IMR-90 (cell line): ENCODE results near the gene IFNG-AS1. TPM values are rescaled to one million over a fixed set of nuclear protein-coding genes. Genes with fewer than 3 reads are reported as not detected.

Experiments
- ATAC-seq: fragments of 200-7000 bp; cut with Tn5 transposase; 2 replicates; pipeline ENCODE4 v1.9.1; 2020; ENCODE audit warnings: low read depth, mild to moderate bottlenecking, moderate library complexity
- BruUV-seq: library from RNA; stranded (reverse); fragments of 400-500 nt; replicated peaks from 2 replicates; lab custom pipeline; 2021; lab: Mats Ljungman, UMichigan
- CTCF ChIA-PET: fragments of 300-600 bp; formaldehyde crosslinking; extraction: SDS; loops from one replicate; lab custom pipeline; 2021; ENCODE audit warnings: antibody characterized with exemption; lab: Yijun Ruan, JAX
- POLR2A ChIA-PET: fragments of 300-600 bp; sonication (Branson Sonifier 250); formaldehyde crosslinking; loops from one replicate; lab custom pipeline; 2022; ENCODE audit warnings: antibody characterized with exemption; ENCODE audit not compliant: unreplicated experiment; lab: Charles Lee
- DNase-seq: peaks from one replicate; pipeline ENCODE4 v3.0.0; 2013
- H2AFZ ChIP-seq: replicated peaks from 2 replicates; pipeline ENCODE3; 2013; ENCODE audit warnings: low read length, mild to moderate bottlenecking; ENCODE audit not compliant: poor library complexity
- H2AK5ac ChIP-seq: 2 replicates; pipeline ENCODE4 v1.6.1; 2013; ENCODE audit warnings: low read depth, low read length, inconsistent platforms
- H2AK9ac ChIP-seq: replicated peaks from 2 replicates; pipeline ENCODE3; 2013; ENCODE audit warnings: mild to moderate bottlenecking, low read depth, low read length, moderate library complexity; ENCODE audit not compliant: poor library complexity
- H2BK120ac ChIP-seq: 2 replicates; pipeline ENCODE4 v1.6.1; 2013; ENCODE audit warnings: low read depth, low read length, inconsistent platforms
- H2BK15ac ChIP-seq: 3 replicates; pipeline ENCODE4 v1.6.1; 2013; ENCODE audit warnings: low read depth, low read length, inconsistent platforms
- H2BK20ac ChIP-seq: 2 replicates; pipeline ENCODE4 v1.6.1; 2013; ENCODE audit warnings: low read depth, mild to moderate bottlenecking, inconsistent platforms, low read length, moderate library complexity
- H2BK5ac ChIP-seq: 2 replicates; pipeline ENCODE4 v1.6.1; 2013; ENCODE audit warnings: mild to moderate bottlenecking, low read depth, low read length, inconsistent platforms; ENCODE audit not compliant: poor library complexity, severe bottlenecking
- H3K14ac ChIP-seq: replicated peaks from 2 replicates; pipeline ENCODE4 v1.6.1; 2013; ENCODE audit warnings: low read depth, low read length, inconsistent platforms
- H3K18ac ChIP-seq: 2 replicates; pipeline ENCODE4 v1.6.1; 2013; ENCODE audit warnings: low read depth, low read length, control low read depth
- H3K23ac ChIP-seq: 2 replicates; pipeline ENCODE4 v1.6.1; 2013; ENCODE audit warnings: low read depth, low read length, inconsistent platforms
- H3K27ac ChIP-seq: 2 replicates; pipeline ENCODE4 v1.5.1; 2013; ENCODE audit warnings: mild to moderate bottlenecking, control low read depth, low read length; ENCODE audit not compliant: insufficient read depth
- H3K27me3 ChIP-seq: 2 replicates; pipeline ENCODE4 v1.6.1; 2013; ENCODE audit warnings: low read length; ENCODE audit not compliant: control insufficient read depth, insufficient read depth
- H3K36me3 ChIP-seq: 2 replicates; pipeline ENCODE4 v1.6.1; 2013; ENCODE audit warnings: low read length, mixed read lengths; ENCODE audit not compliant: control insufficient read depth, insufficient read depth
- H3K4ac ChIP-seq: 2 replicates; pipeline ENCODE4 v1.6.1; 2013; ENCODE audit warnings: low read depth, low read length, inconsistent platforms
- H3K4me1 ChIP-seq: 2 replicates; pipeline ENCODE4 v1.6.1; 2013; ENCODE audit warnings: low read length, mixed read lengths; ENCODE audit not compliant: control insufficient read depth, insufficient read depth
- H3K4me2 ChIP-seq: 2 replicates; pipeline ENCODE4 v1.6.1; 2013; ENCODE audit warnings: low read depth, mild to moderate bottlenecking, control low read depth, low read length, moderate library complexity
- H3K4me3 ChIP-seq: 2 replicates; pipeline ENCODE4 v1.5.1; 2013; ENCODE audit warnings: low read depth, mild to moderate bottlenecking, control low read depth, low read length, moderate library complexity; ENCODE audit not compliant: insufficient read depth
- H3K56ac ChIP-seq: 2 replicates; pipeline ENCODE4 v1.6.1; 2013; ENCODE audit warnings: low read length, inconsistent platforms; ENCODE audit not compliant: insufficient read depth; ENCODE audit errors: extremely low read depth
- H3K79me1 ChIP-seq, 2 experiments: 2 replicates each; pipeline ENCODE4 v1.6.1; 2013; ENCODE audit warnings: low read length in 2 of 2, inconsistent platforms in 1 of 2, low read depth in 1 of 2
- H3K9ac ChIP-seq: 2 replicates; pipeline ENCODE4 v1.6.1; 2013; ENCODE audit warnings: low read depth, low read length, control low read depth
- H3K9me1 ChIP-seq: 2 replicates; pipeline ENCODE4 v1.6.1; 2013; ENCODE audit warnings: low read length, inconsistent platforms; ENCODE audit not compliant: insufficient read depth
- H3K9me3 ChIP-seq: 2 replicates; pipeline ENCODE4 v1.6.1; 2013; ENCODE audit warnings: low read length; ENCODE audit not compliant: control insufficient read depth, insufficient read depth
- H4K20me1 ChIP-seq: 2 replicates; pipeline ENCODE4 v1.6.1; 2013; ENCODE audit warnings: low read length, inconsistent platforms; ENCODE audit not compliant: insufficient read depth
- H4K5ac ChIP-seq: 2 replicates; pipeline ENCODE4 v1.6.1; 2013; ENCODE audit warnings: mild to moderate bottlenecking, low read depth, low read length, control low read depth
- H4K8ac ChIP-seq, 2 experiments: 2 replicates each; pipeline ENCODE4 v1.6.1; 2013; ENCODE audit warnings: low read depth in 2 of 2, low read length in 2 of 2, control low read depth in 1 of 2, inconsistent platforms in 1 of 2
- H4K91ac ChIP-seq: 2 replicates; pipeline ENCODE4 v1.6.1; 2013; ENCODE audit warnings: low read depth, low read length, inconsistent platforms; ENCODE audit not compliant: insufficient read depth
- CEBPB ChIP-seq: IDR thresholded peaks from 2 replicates; pipeline ENCODE4 v1.6.1; 2012; ENCODE audit warnings: low read depth, low read length, improper control_type of control experiment
- CHD1 ChIP-seq: IDR thresholded peaks from 2 replicates; pipeline ENCODE4 v1.6.1; 2012; ENCODE audit warnings: low read depth, low read length, improper control_type of control experiment
- FOS ChIP-seq: fragments of 150-350 bp; IDR thresholded peaks from 2 replicates; pipeline ENCODE4 v1.6.1; 2016; ENCODE audit warnings: low read depth, low read length
- MXI1 ChIP-seq: IDR thresholded peaks from 2 replicates; pipeline ENCODE4 v1.6.1; 2012; ENCODE audit warnings: low read depth, mild to moderate bottlenecking, low read length, moderate library complexity, borderline replicate concordance
- POLR2A ChIP-seq: IDR thresholded peaks from 2 replicates; pipeline ENCODE4 v1.6.1; 2012; ENCODE audit warnings: mild to moderate bottlenecking, low read depth, low read length
- SMC3 ChIP-seq: fragments of 150-350 bp; IDR thresholded peaks from 2 replicates; pipeline ENCODE4 v1.6.1; 2016; ENCODE audit warnings: low read depth, mild to moderate bottlenecking, antibody characterized with exemption, low read length, moderate library complexity
- WGBS, 2 experiments: methylation state at CpG; one replicate each; pipeline versions ENCODE4 v1.1.5 to v1.1.7; 2013; ENCODE audit warnings: missing lambda C conversion rate in 2 of 2; ENCODE audit not compliant: insufficient read length in 1 of 2; ENCODE audit errors: extremely low coverage in 2 of 2; 5-methylcytosine and 5-hydroxymethylcytosine counted together
- dilution Hi-C: fragments of 300-500 bp; cut with HindIII; formaldehyde crosslinking; loops from one replicate; pipeline ENCODE4 v1.14.3; 2018; ENCODE audit warnings: low sequenced_read_pairs; ENCODE audit not compliant: unreplicated experiment
- in situ Hi-C: fragments of 300-500 bp; cut with MboI; formaldehyde crosslinking; loops from 3 replicates; pipeline ENCODE4 v1.14.3; 2019; ENCODE audit warnings: low sequenced_read_pairs, inconsistent platforms, mixed read lengths
- intact Hi-C: fragments of 100-400 bp; cut with micrococcal nuclease; formaldehyde crosslinking; loops from 2 replicates; pipeline ENCODE4 v1.10.0; 2022
- polyA plus RNA-seq, 3 experiments: library from polyadenylated mRNA; depleted of rRNA; stranded (reverse); fragments of >200 nt; gene quantifications; 2 replicates each; pipeline ENCODE4 v1.2.3, GENCODE V29; 2012; ENCODE audit warnings: low replicate concordance in 1 of 3
- total RNA-seq: library from RNA; depleted of rRNA; stranded (reverse); fragments of >200 nt; gene quantifications from 2 replicates; pipeline ENCODE4 v1.2.3, GENCODE V29; 2012

IFNG-AS1 gene
- total and polyA plus RNA-seq, 2 of the 4 experiments (the other 2 are of a cell fraction), result not detected

GRCh38 chr12:68063900-68064590 lies 74.8 kb downstream of the IFNG-AS1 start:
- no peak overlapping the region for H4K5ac ChIP-seq
- no peak overlapping the region for H2BK5ac ChIP-seq
- in situ Hi-C loops, result no loop called here
- no peak overlapping the region for H4K8ac ChIP-seq
- intact Hi-C loops, result no loop called here
- no peak overlapping the region for H3K56ac ChIP-seq
- CTCF ChIA-PET, result no interaction called here
- no peak overlapping the region for H2BK120ac ChIP-seq
- H3K36me3 ChIP-seq, result no peaks in the 10 kb centered on the region
- H3K4ac ChIP-seq, result no peak overlapping the region
- no peak overlapping the region for H3K14ac ChIP-seq
- ATAC-seq (no peak), DNase-seq (no peak)
- H3K9me3 ChIP-seq, result no peaks in the 10 kb centered on the region
- no peak overlapping the region for H3K4me3 ChIP-seq
- H4K20me1 ChIP-seq, result no peaks in the 10 kb centered on the region
- no peak overlapping the region for H2BK20ac ChIP-seq
- POLR2A ChIA-PET, result no interaction called here
- H3K4me2 ChIP-seq, result no peak overlapping the region
- H2AK5ac ChIP-seq, result no peak overlapping the region
- WGBS, 2 experiments, result 40% methylated on average over 1 of the region's 6 CpGs; no CpG with 5 or more reads in 1 of the 2 experiments
- no peak overlapping the region for H3K23ac ChIP-seq
- no peak overlapping the region for H2AK9ac ChIP-seq
- H3K18ac ChIP-seq, result no peak overlapping the region
- BruUV-seq, result no TSS peak
- no peak overlapping the region for H3K9ac ChIP-seq
- TF ChIP-seq POLR2A, result no peak
- TF ChIP-seq CHD1, result no peak
- TF ChIP-seq MXI1, result no peak
- no peak for TF ChIP-seq SMC3
- no peak for TF ChIP-seq FOS
- no peak for TF ChIP-seq CEBPB
- no peak overlapping the region for H4K91ac ChIP-seq
- no peak overlapping the region for H3K27ac ChIP-seq
- H2BK15ac ChIP-seq, result no peak overlapping the region
- H3K79me1 ChIP-seq, result no peaks in the 10 kb centered on the region
- no peaks in the 10 kb centered on the region for H3K4me1 ChIP-seq
- no peak overlapping the region for H2AFZ ChIP-seq
- no peaks in the 10 kb centered on the region; the same call in 1 of the 2 replicates for H3K27me3 ChIP-seq
- dilution Hi-C loops, result no loop called here
- no peaks in the 10 kb centered on the region for H3K9me1 ChIP-seq
